Large intestine (tissue), 3 donors: ENCODE measurements around the gene AFF3. TPM values are rescaled to one million over a fixed set of nuclear protein-coding genes. Genes with fewer than 3 reads are reported as not detected.

Experiments
- DNase-seq, 2 donors: peaks; one replicate each; pipeline versions ENCODE4 v3.0.0 to v3.0.0-alpha.2; 2013
- H3K27ac ChIP-seq: one replicate; pipeline ENCODE4 v1.5.1; 2013; ENCODE audit warnings: low read length
- H3K27me3 ChIP-seq: 2 replicates; pipeline ENCODE4 v1.6.1; 2013; ENCODE audit warnings: low read length; ENCODE audit not compliant: control insufficient read depth, insufficient read depth
- H3K36me3 ChIP-seq: 2 replicates; pipeline ENCODE4 v1.6.1; 2013; ENCODE audit warnings: low read length; ENCODE audit not compliant: control insufficient read depth, insufficient read depth
- H3K4me1 ChIP-seq: one replicate; pipeline ENCODE4 v1.6.1; 2013; ENCODE audit warnings: low read length; ENCODE audit not compliant: control insufficient read depth, insufficient read depth
- H3K4me3 ChIP-seq: one replicate; pipeline ENCODE4 v1.5.1; 2013; ENCODE audit warnings: low read length
- H3K9me3 ChIP-seq: one replicate; pipeline ENCODE4 v1.6.1; 2013; ENCODE audit warnings: mild to moderate bottlenecking, low read depth, low read length, moderate library complexity; ENCODE audit not compliant: control insufficient read depth
- WGBS: methylation state at CpG from one replicate; pipeline ENCODE4 v1.1.5; 2013; ENCODE audit warnings: low lambda C conversion rate; ENCODE audit not compliant: insufficient coverage; 5-methylcytosine and 5-hydroxymethylcytosine counted together
- polyA plus RNA-seq: library from polyadenylated mRNA; unstranded; fragments of 120-200 nt; gene quantifications from one replicate; pipeline ENCODE4 v1.2.1, GENCODE V29; 2013

AFF3 gene
- polyA plus RNA-seq, 1 donor: 4.8 TPM

DNA sequence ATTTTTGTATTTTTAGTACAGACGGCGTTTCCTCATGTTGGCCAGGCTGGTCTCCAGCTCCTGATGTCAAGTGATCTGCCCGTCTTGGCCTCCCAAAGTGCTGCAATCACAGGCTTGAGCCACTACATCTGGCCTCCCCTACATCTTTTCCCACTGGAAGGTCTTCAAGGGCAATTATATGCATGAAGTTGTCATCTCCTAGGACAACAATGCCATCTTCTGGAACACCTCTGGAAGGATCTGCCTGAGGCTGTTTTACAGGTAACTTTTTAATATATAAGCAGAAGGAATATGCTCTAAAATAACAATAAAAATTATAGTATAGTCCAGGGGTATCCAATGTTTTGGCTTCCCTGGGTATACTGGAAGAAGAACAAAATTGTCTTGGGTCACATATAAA is 321.4 kb downstream of the AFF3 start:
- H3K4me1 ChIP-seq: no peaks in the 10 kb centered on the region
- WGBS: 82% methylated on average over 2 of the region's 3 CpGs
- no peaks in the 10 kb centered on the region for H3K27me3 ChIP-seq
- no peak for DNase-seq
- no peaks in the 10 kb centered on the region for H3K36me3 ChIP-seq
- no peak overlapping the region for H3K27ac ChIP-seq
- no peak overlapping the region for H3K4me3 ChIP-seq
- H3K9me3 ChIP-seq: no peaks in the 10 kb centered on the region

DNA sequence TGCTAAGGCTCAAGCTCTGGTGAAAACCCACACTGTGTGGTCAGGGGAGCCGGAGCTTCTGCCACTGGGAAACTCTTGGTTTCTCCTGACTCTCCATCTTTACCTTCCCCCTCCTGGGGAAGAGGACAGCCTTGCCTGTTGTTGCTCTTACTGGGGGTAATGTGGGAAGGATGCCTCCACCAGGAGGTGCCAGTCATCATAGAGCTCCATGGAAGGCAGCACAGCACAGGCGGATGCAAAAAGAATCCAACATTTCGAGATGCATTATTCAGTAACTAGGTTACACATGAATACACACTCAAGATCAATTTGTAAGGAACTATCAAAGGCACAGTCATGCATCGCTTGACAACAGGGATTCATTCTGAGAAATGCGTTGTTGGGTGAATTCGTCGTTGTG is 322.6 kb downstream of the AFF3 start:
- Histone ChIP-seq H3K36me3 (no peaks in the 10 kb centered on the region), H3K9me3 (peaks cover 2% of the 10 kb centered on the region), H3K4me1 (no peaks in the 10 kb centered on the region), H3K27me3 (no peaks in the 10 kb centered on the region), H3K4me3 (no peak overlapping the region), H3K27ac (no peak overlapping the region)
- 100% methylated on average over 1 of the region's 7 CpGs for WGBS
- no peak for DNase-seq

DNA sequence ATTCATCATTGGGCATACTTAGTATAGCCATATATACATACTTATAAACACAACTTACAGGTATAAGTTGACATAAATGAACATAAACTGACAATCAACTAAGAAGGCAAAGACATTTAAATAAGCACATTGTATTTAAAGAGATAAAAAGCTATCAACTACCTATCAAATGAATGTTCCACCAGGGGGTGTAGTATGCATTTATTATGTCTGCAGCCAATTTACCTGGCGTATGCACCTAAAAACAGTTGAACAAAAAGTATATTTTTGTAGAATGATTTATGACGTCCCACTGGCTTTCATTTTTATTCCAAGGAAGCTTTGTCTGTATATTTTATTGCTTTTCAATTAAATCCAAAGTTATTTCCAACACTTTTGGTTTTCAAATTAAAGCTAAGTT is 323.5 kb downstream of the AFF3 start:
- DNase-seq: no peak
- H3K27me3 ChIP-seq: no peaks in the 10 kb centered on the region
- 72% methylated on average over 2 of the region's 2 CpGs for WGBS
- no peak overlapping the region for H3K4me3 ChIP-seq
- H3K27ac ChIP-seq: no peak overlapping the region
- H3K4me1 ChIP-seq: no peaks in the 10 kb centered on the region
- H3K36me3 ChIP-seq: no peaks in the 10 kb centered on the region
- H3K9me3 ChIP-seq: peaks cover 2% of the 10 kb centered on the region

DNA sequence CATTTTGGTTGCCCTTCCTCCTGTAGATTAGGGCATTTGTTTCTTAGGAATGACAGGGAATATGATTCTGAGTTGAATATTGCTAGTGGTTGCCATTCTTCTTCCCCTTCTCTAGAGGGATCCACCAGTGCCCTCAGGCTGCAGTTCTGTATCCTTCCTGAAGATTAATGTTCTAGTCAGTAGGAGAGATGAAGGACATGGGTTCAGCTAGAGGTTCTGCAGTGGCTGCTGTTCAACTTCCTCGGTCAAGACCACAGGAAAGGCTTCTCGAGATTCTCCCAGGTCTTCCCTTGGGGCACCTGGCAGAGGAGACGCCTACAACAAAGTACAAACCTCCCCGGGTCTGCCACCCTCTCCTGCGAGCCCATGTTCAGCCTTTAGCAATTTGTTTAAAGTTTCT is 325.5 kb downstream of the AFF3 start:
- H3K4me1 ChIP-seq: no peaks in the 10 kb centered on the region
- no CpG with 5 or more reads among the region's 5 CpGs for WGBS
- no peaks in the 10 kb centered on the region for H3K27me3 ChIP-seq
- no peaks in the 10 kb centered on the region for H3K36me3 ChIP-seq
- H3K27ac ChIP-seq: no peak overlapping the region
- peaks cover 2% of the 10 kb centered on the region for H3K9me3 ChIP-seq
- no peak overlapping the region for H3K4me3 ChIP-seq
- no peak for DNase-seq

DNA sequence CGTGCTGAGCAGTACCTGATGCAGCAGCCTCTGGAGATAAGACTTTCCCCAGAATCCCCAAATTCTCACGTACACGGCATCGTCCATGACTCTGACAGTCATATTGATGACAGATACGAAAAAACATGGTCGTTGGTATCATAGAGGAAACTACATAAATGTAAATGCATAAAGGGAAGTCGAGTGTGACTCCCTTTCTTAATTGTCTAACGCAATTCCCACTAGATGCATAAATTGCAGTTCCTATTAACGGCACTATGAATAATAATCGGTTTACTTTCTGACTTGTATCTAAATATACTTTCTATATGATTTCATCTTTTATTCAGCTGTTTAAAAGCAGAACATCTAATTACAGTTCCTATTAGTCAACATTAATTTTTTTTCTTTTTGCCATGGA is 330.0 kb downstream of the AFF3 start:
- Histone ChIP-seq H3K36me3 (no peaks in the 10 kb centered on the region), H3K4me1 (no peaks in the 10 kb centered on the region), H3K27ac (no peak overlapping the region), H3K9me3 (peaks cover 2% of the 10 kb centered on the region), H3K27me3 (peaks cover 2% of the 10 kb centered on the region), H3K4me3 (no peak overlapping the region)
- no peak for DNase-seq
- WGBS: 90% methylated on average over 2 of the region's 10 CpGs

DNA sequence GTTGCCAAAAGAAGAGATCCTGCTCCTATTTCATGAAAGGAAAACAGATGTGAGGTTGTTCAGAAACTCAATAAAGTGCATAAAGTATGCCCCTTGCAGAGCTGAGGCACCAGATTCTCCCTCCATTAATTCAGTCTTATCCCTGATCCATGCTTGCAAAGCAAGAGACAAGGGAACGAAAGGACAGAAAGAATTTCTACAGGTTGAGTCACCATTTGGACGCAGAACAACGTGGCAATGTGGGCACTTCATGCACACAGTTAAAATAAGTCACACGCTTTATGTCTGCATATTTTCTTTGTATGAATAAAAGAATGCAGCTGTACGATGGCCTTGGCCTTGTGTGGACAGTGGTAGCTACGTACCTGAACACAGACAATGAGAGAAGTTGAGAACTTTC is 330.8 kb downstream of the AFF3 start:
- no peak overlapping the region for H3K27ac ChIP-seq
- no CpG with 5 or more reads among the region's 6 CpGs for WGBS

DNA sequence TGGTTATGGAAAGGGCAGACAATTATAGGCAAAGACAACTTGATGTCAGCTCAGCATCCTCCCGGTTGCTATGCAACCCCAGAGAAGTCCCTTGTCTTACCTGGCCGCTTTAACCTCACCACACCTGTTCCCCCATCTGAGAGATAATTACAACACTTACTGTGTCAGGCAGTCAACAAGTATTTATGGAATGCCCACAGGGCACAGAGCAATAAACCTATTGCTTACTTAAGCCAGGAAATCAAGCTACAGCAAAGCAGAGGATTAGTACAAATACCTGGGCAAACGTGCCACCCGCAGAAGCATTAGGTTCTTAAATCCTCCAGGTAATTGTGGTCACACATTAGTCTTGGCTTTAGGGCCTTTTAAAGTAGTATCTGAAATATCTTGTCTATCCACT is 332.2 kb downstream of the AFF3 start:
- H3K27me3 ChIP-seq: peaks cover 2% of the 10 kb centered on the region
- H3K4me1 ChIP-seq: no peaks in the 10 kb centered on the region
- DNase-seq: no peak
- no peak overlapping the region for H3K4me3 ChIP-seq
- H3K9me3 ChIP-seq: no peaks in the 10 kb centered on the region
- no peaks in the 10 kb centered on the region for H3K36me3 ChIP-seq
- WGBS: no CpG with 5 or more reads among the region's 4 CpGs
- H3K27ac ChIP-seq: no peak overlapping the region

More for the DNA sequence above, 330.8 kb downstream of the AFF3 start:
- Histone ChIP-seq H3K36me3 (no peaks in the 10 kb centered on the region), H3K4me3 (no peak overlapping the region), H3K4me1 (no peaks in the 10 kb centered on the region), H3K9me3 (peaks cover 2% of the 10 kb centered on the region), H3K27me3 (peaks cover 2% of the 10 kb centered on the region)
- no peak for DNase-seq

DNA sequence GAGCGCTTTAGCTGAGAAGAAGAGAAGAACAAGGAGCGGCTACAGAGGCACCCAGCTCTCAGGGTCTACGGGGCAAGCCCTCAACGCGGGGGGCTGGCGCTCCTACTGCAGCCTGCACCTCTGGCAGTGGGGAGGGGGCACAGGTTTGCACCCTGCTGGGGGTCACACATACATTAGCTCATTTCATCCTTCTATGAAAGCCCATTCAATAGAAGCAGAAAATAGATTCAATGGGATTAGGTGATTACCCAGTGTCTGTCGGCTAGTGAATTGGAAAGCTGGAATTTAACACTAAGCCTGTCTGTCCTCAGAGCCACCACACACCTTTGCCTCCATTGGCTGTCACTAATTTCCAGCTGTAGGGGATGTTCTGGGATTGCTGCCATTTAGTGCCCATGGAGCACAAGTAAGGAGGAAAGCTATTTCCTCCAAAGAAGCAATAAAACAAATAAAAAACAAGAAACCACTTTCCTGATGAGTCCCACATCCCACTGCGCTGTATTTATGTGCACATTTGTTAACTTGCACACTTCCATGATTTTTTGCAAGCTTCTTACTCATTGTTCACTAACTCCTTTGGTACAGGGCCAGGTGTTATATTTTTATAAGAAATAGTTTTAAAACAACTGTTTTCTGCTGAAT is 333.0 kb downstream of the AFF3 start:
- WGBS: no CpG with 5 or more reads among the region's 8 CpGs
- H3K4me1 ChIP-seq: no peaks in the 10 kb centered on the region
- H3K9me3 ChIP-seq: no peaks in the 10 kb centered on the region
- no peak overlapping the region for H3K4me3 ChIP-seq
- DNase-seq: no peak
- peaks cover 2% of the 10 kb centered on the region for H3K27me3 ChIP-seq
- no peak overlapping the region for H3K27ac ChIP-seq
- H3K36me3 ChIP-seq: no peaks in the 10 kb centered on the region

DNA sequence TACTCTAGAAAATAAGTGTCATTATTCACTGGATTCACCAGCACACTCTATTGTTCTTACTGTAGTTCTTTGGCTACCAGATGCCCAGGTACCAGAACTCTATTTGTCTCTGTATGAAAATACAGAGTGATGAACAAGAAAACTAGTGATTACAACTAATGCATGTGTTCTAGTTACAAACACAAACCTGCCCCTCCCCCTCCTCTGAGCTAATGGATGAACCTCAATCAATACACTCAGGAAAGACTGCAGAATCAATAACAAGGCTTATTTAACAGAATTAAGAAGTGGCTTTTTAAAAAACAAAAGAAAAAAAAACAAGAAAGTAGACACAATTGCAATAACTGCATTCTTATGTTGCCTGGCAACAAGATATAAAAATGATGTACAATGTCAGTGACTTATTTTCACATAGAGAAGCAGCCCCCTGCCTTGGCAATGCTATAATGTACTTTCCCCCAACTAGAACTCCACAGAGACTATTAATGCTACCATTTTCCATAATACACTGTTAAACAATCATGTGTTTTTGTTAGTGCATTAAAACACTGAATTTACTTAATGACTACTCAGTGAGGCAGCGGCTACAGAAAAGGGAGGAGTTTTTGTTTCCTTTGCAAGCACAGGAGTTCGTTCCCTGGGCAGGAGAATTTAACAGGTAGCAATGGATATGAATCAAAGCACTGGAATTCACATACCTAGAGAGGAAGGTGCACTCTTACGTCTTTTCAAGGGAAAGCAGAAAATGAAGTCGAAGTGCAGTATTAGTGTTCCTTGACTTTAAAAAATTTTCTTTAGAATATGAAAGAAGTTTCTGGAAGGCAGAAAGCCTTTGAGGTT is 333.8 kb downstream of the AFF3 start:
- Histone ChIP-seq H3K4me3 (no peak overlapping the region), H3K27ac (no peak overlapping the region), H3K4me1 (no peaks in the 10 kb centered on the region), H3K9me3 (no peaks in the 10 kb centered on the region), H3K27me3 (peaks cover 2% of the 10 kb centered on the region), H3K36me3 (no peaks in the 10 kb centered on the region)
- 100% methylated on average over 2 of the region's 4 CpGs for WGBS
- DNase-seq: no peak

DNA sequence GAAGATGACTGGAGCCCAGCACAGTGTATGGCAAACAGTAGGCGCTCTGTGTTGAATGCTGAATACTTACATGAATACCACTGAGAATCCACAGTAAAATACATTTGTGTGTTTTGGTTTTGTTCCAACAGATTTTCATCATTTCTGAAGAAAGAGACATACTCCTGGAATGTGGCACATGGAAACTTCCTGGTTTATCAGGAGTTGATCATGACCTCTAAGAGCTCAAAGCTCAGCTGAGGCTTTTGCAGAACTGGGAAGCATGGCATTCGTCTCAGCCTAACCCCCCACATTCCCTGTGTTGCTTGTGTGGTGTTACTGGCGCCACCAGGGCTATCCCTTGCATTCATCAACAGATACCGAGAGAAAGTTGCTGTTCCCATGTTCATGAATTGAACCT is 335.6 kb downstream of the AFF3 start:
- DNase-seq: no peak
- Histone ChIP-seq H3K27me3 (peaks cover 2% of the 10 kb centered on the region), H3K4me1 (no peaks in the 10 kb centered on the region), H3K27ac (no peak overlapping the region), H3K4me3 (no peak overlapping the region), H3K9me3 (no peaks in the 10 kb centered on the region), H3K36me3 (no peaks in the 10 kb centered on the region)
- WGBS: no CpG with 5 or more reads among the region's 4 CpGs
